Osteocyte (in vitro differentiated cells): ENCODE data around the gene MCM3AP. TPM values are rescaled to one million over a fixed set of nuclear protein-coding genes. Genes with fewer than 3 reads are reported as not detected.

Source experiments
- DNase-seq: peaks from one replicate; pipeline ENCODE4 v3.0.0; 2021; ENCODE audit warnings: mixed read lengths; ENCODE audit not compliant: unreplicated experiment; ENCODE audit errors: extremely low spot score
- H3K27ac Mint-ChIP-seq: one replicate; pipeline ENCODE4 v1.8.0; 2021; ENCODE audit warnings: mild to moderate bottlenecking, mixed read lengths; ENCODE audit not compliant: unreplicated experiment
- H3K27me3 Mint-ChIP-seq: one replicate; pipeline ENCODE4 v1.8.0; 2021; ENCODE audit warnings: mixed read lengths; ENCODE audit not compliant: unreplicated experiment
- H3K36me3 Mint-ChIP-seq: one replicate; pipeline ENCODE4 v1.8.0; 2021; ENCODE audit warnings: mixed read lengths; ENCODE audit not compliant: unreplicated experiment
- H3K4me1 Mint-ChIP-seq: one replicate; pipeline ENCODE4 v1.8.0; 2021; ENCODE audit warnings: mixed read lengths; ENCODE audit not compliant: unreplicated experiment
- H3K4me3 Mint-ChIP-seq: one replicate; pipeline ENCODE4 v1.8.0; 2021; ENCODE audit warnings: mild to moderate bottlenecking, moderate library complexity, mixed read lengths; ENCODE audit not compliant: unreplicated experiment
- H3K9me3 Mint-ChIP-seq: one replicate; pipeline ENCODE4 v1.8.0; 2021; ENCODE audit warnings: mixed read lengths; ENCODE audit not compliant: unreplicated experiment
- long read RNA-seq: library from polyadenylated mRNA; unstranded; transcript quantifications from one replicate; pipeline ENCODE4 v2.0.0, GENCODE V29; 2021
- total RNA-seq: library from RNA; stranded (reverse); gene quantifications from 2 replicates; pipeline ENCODE4 v1.2.1, GENCODE V29; 2021
- TF ChIP-seq, protein P1 (sequence below): fragments of 200-600 bp; sonication (generic); IDR thresholded peaks from 2 replicates; pipeline ENCODE4 v1.5.0; 2021; ENCODE audit warnings: antibody characterized with exemption, mild to moderate bottlenecking, moderate library complexity

The MCM3AP gene
- total RNA-seq: 99.4 and 105 TPM in 2 replicates
- long read RNA-seq, partial matches to known transcripts: 24 of 30 reads
- long read RNA-seq, other reads (novel, unspliced or antisense): 5 of 30 reads

DNA sequence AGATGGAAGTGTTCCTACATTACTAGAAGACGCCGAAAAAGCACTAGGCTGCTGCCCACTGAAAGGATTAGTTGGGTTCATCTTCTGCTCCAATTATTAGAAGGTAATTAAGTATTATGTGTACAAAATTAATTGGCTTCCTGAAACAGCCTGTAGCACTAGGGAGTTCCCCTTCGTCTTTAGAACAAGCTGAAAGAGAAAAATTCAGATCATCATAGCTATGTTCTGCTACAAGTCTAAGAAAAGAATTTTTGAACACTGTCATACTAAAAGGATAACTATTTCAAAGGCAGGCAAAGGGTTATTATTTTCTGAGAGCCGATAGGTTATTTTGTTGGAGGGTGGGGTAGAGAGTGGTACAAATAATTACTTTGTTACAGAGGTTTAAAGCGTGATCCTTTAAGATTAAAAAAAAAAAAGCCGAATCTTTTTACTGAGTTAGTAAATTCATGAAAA is at the start of gene MCM3AP:
TSS of gene MCM3AP (minus strand) at position 406 of the 456 bp plus-strand sequence. CDS start at position 81, 325 bp downstream.
- Mint-ChIP-seq H3K27ac (peak within 1 kb of the TSS; percentile 98), H3K36me3 (peaks cover 9% of the 10 kb centered on the region), H3K27me3 (no peaks in the 10 kb centered on the region), H3K4me1 (peaks cover 44% of the 10 kb centered on the region), H3K4me3 (peak within 1 kb of the TSS; percentile 95), H3K9me3 (no peaks in the 10 kb centered on the region)
- TF ChIP-seq, protein P1, sequence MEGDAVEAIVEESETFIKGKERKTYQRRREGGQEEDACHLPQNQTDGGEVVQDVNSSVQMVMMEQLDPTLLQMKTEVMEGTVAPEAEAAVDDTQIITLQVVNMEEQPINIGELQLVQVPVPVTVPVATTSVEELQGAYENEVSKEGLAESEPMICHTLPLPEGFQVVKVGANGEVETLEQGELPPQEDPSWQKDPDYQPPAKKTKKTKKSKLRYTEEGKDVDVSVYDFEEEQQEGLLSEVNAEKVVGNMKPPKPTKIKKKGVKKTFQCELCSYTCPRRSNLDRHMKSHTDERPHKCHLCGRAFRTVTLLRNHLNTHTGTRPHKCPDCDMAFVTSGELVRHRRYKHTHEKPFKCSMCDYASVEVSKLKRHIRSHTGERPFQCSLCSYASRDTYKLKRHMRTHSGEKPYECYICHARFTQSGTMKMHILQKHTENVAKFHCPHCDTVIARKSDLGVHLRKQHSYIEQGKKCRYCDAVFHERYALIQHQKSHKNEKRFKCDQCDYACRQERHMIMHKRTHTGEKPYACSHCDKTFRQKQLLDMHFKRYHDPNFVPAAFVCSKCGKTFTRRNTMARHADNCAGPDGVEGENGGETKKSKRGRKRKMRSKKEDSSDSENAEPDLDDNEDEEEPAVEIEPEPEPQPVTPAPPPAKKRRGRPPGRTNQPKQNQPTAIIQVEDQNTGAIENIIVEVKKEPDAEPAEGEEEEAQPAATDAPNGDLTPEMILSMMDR: no peak
- DNase-seq: no peak

DNA sequence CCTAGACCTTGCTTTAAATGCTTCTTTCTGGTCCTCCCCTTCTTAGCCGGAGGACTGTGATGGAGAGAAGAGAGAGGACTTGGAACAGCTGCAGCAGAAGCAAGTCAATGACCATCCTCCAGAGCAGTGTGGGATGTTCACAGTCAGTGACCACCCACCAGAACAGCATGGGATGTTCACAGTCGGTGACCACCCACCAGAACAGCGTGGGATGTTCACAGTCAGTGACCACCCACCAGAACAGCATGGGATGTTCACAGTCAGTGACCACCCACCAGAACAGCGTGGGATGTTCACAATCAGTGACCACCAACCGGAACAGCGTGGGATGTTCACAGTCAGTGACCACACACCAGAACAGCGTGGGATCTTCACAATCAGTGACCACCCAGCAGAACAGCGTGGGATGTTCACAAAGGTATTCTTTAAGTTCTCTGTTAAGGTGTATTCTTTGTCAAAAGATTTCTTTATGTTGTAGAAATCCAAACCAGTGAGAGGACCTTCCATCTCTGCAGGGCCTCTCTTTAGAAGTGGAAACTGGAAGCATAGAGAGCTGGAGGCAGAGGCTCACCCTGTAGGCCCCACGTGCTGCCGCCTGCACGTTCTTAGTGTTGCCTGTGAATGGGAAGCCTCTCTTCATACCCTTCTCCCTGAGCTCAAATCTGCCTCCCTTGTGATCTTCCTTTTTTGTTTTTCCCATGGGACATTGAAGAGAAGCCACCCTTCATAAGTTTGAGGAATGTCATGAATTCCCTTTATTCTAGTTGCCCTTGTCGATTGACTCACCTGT is 49.1 kb upstream of the MCM3AP start:
- H3K36me3 Mint-ChIP-seq: peaks cover 32% of the 10 kb centered on the region
- no peak overlapping the region for H3K27ac Mint-ChIP-seq
- TF ChIP-seq, protein P1: no peak
- no peaks in the 10 kb centered on the region for H3K27me3 Mint-ChIP-seq
- no peaks in the 10 kb centered on the region for H3K9me3 Mint-ChIP-seq
- H3K4me3 Mint-ChIP-seq: no peak overlapping the region
- DNase-seq: no peak
- peaks cover 8% of the 10 kb centered on the region for H3K4me1 Mint-ChIP-seq

DNA sequence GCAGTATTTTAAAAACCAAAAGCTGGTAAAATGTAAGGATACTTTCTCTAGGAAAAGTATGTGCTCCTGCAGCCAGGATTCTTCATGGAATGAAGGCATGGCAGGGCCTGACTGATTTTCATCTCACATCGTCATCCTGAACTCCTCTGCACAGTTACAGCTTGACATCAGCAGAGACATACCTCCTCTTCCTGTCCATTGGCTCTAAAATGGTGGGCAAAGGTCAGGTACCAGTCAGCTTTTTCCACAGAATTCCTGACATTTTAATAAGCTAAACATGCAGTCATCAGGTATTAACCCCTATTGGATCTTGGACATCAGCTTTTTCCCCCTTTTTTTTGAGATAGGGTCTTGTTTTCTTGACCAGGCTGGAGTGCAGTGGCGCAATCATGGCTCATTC is 44.4 kb upstream of the MCM3AP start:
- DNase-seq: no peak
- Mint-ChIP-seq H3K9me3 (no peaks in the 10 kb centered on the region), H3K27me3 (no peaks in the 10 kb centered on the region), H3K4me3 (no peak overlapping the region), H3K4me1 (peaks cover 23% of the 10 kb centered on the region), H3K36me3 (peaks cover 25% of the 10 kb centered on the region), H3K27ac (no peak overlapping the region)
- TF ChIP-seq, protein P1: no peak

DNA sequence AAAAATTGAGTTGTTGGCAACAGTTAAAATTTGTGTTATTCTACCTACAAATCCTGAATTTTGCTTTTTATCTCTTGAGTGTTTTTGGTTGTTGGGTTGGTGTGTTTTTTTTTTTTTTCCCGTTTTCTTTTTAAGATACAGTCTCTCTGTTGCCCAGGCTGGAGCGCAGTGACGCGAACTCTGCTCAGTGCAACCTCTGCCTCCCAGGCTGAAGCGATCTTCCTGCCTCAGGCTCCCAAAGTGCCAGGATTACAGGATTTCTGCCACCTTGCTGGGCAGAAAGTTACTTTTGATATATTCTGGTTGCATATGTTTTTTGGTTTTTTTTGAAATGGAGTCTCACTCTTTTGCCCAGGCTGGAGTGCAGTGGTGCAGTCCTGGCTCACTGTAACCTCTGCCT is 42.7 kb upstream of the MCM3AP start:
- H3K27ac Mint-ChIP-seq: no peak overlapping the region
- no peak for DNase-seq
- no peak overlapping the region for H3K4me3 Mint-ChIP-seq
- H3K9me3 Mint-ChIP-seq: no peaks in the 10 kb centered on the region
- peaks cover 24% of the 10 kb centered on the region for H3K4me1 Mint-ChIP-seq
- no peaks in the 10 kb centered on the region for H3K27me3 Mint-ChIP-seq
- TF ChIP-seq, protein P1: no peak
- peaks cover 24% of the 10 kb centered on the region for H3K36me3 Mint-ChIP-seq

DNA sequence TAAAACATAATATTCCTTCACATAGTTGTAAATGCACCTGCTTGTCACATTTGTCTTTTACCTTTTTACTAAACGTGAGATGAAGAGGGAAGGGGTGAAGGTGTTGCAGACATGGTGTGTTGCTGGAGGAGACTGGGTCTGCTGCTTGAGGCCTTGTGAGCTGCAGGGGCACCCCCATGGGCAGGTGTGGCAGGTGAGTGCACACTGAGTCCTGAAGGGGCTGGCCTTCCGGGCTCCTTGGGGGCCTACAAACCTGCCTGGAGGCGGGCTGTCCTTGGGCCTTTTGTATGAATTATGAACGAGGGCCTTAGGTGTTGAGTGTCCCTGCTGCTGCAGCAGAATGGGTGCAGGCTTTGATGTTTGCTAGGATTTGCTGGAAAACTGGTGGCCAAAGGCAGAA is 42.3 kb upstream of the MCM3AP start:
- Mint-ChIP-seq H3K4me3 (no peak overlapping the region), H3K36me3 (peaks cover 24% of the 10 kb centered on the region), H3K9me3 (no peaks in the 10 kb centered on the region), H3K27ac (peak overlapping the region; percentile 28), H3K27me3 (no peaks in the 10 kb centered on the region), H3K4me1 (peaks cover 28% of the 10 kb centered on the region)
- TF ChIP-seq, protein P1: no peak
- DNase-seq: no peak
